Iris pigment epithelial cell (primary cell): ENCODE measurements around the gene WNT3.
"Not testable (repeated sequence)": the region's sequence is repeated elsewhere in the genome, so short reads cannot be mapped to it uniquely, and the experiment has no call there.

Source experiments
- DNase-seq: peaks from one replicate; pipeline ENCODE4 v3.0.0-alpha.2; 2011; ENCODE audit warnings: low read depth

Gene WNT3

DNA sequence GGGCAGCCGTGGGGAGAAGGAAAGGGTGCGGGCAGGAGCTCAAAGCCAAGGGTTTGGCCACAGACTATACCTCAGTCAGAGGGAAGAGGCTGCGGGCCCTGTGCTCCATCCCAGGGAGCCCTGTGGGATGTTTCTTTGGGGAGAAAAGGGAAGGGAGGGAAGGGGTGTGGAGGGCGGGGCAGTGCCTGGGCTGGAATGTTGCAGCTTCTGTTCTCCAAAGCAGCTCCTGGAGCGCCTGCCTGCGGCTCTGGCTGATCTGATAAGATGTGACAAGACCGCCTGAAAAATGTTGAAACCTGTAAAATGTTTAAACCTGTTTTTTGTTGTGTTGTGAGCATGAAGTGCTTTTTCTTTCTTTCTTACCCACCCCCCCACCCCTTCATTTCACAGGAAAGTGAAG is 32.8 kb downstream of the WNT3 start:
- no peak for DNase-seq

DNA sequence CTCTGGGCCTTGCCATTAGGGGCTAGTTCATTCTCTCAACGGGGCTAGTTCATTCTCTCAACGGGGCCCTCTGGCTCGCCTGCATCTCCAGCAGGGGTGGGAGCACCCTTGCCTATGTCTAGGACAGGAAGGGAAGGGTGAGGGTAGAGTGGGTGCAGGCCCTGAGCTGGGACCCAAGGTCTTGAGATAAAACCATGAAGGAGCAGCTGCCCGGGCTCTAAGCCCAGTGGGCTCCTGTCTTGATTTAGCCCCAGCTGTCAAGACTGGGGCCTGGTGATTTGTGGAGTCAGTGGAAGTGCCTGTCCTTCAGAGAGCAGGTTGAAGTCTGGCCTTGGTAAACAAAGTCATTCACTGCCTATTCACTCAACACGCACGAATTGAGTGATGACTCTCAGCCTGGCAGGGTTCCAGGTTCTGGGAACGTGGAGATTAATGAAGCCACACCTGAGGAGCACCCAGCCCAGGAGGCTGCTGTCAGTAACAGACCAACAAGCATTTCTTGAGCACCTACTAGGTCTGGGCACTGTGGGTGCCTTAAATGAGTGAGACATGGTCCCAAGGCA is 35.4 kb downstream of the WNT3 start:
- DNase-seq, result no peak

DNA sequence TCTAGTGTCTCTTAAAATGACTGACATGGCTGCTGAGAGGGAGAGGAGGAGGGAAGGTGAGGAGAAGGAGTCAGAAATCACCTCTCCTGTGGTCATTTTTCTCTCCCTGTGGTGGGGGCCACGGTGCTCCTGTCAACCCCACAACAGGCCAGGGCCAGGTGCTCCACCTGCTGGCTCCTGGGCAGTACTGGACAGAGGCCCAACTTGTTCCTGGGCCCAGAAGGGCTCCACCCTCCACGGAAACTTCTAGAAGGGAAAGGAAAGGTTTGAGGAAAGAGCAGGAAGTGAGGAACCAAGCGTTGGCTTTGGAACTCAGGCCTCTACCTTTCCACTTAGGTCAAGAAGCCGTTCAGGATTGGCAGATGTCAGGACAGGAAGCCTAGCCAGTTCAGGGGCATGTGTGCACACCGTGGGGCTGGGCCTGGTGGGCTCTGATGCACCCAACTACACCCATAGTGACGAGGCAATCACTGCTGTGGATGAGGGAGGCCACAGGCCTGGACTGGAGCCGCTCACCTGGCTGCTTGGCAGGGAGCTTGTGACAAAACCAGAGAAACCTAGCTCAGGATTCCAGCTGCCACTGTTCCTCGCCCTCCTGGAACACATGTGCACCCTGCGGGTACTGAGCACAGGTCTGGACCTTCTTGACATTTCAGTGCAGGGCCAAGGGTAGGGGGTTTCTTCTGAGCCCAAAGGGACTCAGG is 36.1 kb downstream of the WNT3 start:
- DNase-seq, result peak; percentile 33

DNA sequence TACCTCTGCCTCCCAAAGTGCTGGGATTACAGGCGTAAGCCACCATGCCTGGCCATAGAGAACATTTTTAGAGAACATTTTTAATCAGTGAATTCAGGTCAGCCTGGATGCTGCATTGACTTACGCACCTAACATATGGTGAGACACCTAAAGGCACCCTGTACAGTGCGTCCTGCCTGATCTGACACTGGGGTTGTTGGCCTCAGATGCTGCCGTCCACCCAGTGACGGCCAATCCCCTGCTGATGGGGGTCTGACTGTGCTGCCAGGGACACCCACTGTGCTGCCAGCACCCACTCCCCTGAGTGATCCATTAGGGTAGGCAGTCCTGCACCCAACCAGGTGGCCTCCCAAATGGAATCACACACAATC is 38.5 kb downstream of the WNT3 start:
- DNase-seq, result no peak

DNA sequence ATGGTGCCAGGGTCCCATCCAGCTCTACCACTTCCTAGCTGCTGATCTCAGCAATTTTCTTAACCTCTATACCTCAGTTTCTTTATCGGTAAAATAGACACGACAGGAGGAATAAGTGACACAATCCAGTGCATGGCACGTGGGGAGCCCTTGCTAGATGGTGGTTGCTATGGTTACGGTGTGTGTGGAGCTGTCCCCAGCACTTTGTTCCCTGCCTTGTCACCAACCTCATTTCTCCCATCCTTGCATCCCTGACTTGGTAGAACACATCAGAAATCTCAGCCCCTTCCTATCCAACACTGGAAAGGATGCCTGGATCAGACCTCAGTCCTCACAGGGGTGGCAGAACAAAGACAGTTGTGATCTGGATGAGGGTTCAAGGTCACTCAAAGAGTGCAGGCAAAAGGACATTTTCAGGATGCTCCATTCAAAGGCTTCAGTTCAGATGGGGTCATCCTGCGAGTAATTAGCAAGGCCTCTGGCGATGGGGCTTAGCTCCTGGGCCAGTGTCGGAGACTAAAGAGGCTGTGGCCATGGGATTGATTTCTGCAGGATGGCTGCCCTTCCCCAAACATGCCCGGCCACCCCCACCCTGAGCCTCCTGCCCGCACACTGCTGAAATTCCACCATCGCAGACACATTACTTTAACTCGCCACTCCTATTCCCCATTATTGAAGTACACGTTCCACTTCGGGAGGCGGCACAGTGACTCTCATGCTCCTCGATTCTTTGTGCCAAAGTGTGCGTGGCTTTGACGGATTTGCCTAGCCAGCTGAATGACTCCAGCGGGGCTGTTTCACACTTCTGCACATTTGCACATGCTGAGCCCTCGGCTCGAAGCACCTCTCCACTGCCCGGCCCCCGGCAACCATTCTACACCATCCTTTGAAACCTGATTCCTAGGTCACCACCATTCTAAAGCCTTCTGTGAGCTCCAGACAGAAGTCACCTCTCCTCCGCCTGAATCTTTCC is 40.3 kb downstream of the WNT3 start:
- DNase-seq, result no peak

DNA sequence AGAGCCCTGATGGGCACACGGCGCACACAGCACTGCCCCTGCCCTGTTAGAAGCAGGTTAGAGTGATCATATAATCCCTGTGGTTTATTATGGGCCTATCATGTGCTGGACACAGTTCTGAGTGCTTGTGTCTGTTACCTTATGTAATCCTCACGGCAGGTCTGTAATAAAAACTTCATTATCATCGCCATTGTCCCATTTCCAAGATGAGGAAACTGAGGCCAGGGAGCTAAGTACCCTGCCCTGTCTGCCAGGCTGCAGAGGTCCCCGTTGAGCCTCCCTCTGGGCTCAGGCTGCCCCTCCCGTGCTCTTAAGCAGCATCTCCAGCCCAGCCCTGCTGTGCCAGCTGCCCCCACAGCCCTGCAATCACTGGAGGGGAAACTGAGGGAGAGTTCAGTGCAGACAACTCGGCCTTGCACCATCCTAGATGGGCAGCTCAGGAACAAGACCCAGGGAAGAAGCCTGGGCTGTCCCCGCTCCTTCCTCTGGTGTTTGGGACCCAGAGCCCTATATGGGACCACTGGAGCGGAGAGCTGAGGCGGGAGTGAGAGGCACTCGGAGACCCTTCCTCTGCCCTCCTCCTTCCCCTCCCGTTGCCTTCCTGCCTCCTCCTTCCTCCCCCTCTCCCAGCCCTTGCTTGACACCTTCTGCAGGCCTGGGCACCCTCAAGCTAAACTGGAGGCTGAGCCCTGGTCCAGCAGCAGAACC is 42.0 kb downstream of the WNT3 start:
- no peak for DNase-seq

DNA sequence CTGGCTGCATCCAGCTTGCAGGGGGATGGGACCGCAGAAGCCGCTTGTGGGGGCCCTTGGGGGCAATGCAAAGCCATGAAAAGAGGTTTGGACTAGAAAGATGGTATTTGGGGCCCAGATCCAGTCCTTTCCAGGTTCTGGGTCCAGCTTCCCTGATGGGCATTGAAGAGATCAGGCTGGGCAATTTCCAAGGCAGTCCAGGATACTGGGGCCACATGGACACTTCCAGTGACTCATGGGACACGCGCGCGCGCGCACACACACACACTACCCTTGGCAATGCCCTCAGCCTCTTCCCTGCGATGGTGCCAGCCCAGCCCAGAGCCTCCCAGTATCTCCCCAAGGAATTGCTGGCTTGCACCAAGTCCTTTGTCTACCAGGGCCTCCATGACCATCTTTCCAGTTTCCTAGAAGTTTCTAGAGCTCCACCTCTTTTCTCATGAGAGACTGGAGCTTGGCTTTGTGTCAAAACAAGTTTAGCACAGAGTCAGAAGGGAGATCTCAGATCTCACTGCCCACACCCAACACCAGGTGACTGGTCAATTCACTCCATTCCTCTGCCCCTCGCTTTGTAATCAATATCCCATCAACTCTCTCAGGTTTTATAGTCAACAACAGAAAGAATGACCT is 44.3 kb downstream of the WNT3 start:
- DNase-seq, result no peak

DNA sequence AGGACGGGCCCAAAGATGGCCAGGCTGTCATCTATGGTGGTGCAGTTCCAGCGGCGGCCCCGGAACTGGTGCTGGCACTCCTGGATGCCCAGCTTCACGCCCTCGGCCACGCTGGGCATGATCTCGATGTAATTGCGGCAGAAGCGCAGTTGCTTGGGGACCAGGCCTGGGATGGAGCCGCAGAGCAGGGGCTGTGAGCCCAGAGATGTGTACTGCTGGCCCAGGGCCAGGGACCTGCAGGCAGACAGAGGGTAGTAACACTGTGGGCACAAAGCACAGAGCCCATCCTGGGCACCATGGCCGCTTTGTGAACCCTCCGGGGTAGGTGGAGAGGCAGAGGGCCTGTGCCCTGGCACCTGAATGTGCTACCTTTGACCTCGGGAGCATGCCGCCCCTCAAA is 44.8 kb downstream of the WNT3 start:
- no peak for DNase-seq

DNA sequence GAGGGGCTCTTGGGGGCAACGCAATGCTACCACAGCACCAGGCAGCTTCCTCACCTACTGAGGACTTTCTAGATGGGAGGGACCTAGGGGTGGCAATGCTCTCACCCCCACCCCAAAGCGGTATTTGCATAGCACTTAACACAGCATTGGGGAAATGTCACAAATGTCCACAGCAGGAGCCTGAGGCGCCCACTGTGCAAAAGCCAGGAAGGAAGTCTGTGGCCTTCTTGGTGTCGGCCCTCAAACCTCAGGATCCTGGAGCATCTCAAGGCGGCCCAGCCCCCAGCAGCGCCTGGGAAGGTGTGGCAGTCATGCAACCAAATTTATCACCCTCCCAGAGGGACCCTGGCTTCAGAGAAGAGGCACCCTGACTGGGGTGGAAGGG is 45.3 kb downstream of the WNT3 start:
- no peak for DNase-seq

DNA sequence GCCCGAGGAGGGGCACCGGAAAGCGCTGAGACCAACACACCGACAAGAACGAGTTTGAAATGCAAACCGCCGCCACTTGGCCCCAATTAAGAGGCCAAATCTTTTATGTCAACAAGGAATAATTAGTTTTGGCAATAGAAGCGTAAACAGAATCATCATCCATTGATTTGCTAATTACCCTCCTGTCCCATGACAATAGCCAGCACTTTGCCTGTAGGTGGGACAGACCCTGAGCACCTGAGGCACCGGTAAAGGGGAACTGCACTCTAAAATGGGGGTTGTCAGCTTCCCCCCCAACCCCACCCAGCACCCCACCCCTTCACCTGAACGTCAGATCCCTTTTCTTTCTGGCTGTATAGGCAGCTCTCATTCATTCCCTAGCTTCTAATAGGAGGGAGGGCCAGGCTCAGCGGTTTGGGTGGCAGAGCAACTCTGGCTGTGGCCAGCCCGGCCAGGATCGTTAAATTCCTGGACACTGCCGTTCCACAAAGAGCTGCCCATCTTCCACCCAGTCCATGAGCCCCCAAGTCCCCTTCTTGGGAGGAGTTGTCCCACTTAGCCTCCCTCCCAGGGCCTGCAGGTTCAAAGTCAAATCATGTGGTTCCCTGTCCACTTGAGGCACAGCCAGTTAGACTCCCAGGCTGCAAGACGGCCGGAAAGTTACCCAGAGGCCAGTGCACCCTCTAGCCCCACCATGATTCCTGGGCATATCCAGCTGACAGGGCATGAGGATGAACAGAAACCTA is 45.8 kb downstream of the WNT3 start:
- DNase-seq, result no peak

DNA sequence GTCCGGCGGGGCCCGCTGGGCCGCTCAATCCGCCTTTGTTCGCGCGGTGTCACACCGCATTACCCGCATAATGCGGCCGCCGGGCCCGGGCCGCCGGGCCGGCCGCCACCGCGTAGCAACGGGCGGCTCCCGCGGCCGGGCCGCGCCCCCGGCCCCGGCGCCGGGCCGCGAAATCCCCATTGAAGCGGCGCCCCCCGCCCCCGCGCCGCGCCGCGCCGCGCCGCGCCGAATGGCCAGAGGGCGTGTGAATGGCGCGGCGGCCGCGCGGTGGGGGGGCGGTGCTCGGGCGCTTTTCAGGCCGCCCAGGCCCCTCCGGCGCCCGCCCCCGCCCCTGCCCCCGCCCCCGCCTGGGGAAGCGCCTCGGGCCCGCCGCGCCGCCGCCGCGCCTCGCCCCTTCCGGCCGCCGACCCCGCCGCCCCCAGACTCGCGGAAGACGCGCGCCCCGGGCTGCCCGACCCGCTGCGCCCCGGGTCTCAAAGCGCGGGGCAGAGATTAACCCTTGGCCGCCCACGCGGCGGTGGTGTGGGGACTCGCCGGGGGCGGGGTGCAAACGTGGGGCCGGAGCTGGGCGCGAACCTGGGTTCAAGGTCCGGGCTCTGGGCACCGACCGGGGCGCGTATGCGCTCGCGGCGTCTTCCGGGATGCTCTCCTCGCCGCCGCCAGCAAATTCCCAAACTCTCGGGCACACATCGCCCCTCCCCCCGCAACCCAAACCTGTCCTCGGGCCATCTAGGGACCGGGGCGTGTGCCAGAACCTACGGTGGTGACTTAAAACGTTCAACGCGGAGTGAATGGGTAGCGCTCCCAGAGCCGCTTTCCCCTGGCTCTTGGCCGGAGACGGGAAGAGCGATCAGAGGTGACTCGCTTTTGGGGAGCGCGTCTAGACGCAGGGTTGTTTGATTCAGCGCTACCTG is 46.7 kb downstream of the WNT3 start:
- DNase-seq, result no peak

DNA sequence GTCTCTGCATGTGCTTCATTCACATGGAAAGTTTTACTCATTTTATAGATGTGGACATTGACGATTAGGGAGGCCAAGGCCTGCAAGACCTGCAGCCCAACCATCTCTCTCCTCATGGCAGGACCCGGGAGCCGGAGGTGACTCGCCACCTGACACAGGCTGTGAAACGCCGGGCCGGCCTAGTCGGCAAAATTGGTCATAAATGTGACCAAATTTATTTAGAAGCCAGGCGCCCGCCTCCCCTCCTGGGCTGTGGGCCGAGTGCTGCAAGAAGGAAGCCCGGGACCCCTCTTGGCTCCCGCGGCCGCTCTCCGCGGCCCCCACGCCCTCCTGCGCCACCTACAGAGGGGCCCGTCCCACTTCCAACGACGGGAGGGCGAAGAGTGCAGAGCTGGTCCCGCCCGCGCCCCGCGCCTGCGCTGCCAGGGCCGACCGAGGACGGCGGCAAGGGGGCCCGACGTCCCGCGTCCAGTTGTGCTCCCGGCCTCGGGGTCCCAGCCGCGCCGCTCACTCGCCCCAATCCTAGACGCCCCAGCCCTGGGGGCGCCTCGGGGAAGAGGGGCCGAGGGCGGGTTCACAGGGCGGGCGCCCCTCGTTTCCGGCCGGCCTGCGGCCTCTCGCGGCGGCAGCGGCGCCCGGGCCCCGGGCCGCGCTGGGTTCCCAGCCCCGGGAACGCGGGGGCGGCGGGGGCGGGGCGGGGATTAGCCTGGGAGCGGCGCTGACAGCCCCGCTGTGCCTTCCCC is 47.5 kb downstream of the WNT3 start:
- peak; percentile 36 for DNase-seq

DNA sequence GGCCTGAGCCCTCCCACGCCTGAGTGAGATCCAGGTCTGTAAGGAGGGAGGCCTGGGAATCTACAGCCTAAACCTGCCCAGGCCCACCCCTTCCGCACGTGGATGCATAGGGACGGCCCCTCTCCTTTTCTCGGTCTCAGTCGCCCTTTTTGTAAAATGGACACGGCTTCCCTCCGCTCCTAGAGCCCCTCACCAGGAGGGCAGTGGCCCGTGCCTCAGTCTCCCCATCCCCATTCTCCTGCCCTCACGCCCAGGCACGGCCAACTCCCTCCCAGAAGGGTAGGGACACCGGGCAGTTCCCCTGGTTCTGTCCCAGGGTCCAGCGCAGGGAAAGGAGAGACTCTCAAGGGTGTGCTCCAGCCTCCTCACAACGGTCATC is 48.1 kb downstream of the WNT3 start:
- DNase-seq, result no peak

DNA sequence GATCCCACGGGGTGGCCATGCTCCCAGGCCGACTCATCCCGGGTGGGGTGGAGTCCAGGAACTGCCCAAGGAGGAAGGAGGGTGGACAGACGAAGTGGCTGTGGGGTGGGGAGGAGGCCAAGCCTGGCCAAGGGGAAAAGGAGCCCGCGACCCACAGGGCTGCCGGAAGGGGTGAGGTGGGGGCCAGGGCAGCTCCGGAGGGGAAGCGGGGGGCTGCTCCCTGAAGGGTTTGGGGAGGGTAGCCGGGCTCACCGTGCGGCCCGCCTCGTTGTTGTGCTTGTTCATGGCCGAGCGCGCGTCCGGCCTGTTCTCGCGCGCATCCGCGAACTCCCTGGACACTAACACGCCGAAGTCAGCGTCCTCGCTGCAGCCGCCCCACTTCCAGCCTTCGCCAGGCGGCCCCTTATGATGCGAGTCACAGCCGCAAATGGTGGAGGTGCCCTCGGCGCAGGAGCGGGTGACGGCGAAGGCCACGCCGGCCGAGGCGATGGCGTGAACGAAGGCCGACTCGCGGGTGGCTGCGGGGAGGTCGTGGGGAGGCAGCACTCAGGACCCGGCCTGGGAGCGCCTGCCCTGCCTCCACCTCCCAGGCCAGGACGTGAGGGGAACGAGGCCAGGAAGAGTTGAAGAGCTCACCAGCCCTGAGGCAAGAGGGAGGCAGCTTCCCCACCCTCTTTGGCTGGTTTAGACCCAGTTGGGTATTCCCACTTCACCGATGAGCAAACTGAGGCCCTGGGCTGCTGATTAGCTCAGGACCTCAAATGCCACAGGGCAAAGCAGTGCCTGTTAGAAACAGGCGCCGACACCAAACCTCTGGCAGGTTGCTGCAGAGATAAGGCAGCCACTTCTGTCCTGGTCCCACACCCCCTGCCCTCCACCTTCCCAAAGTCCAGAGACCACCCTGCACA is 48.7 kb downstream of the WNT3 start:
- peak; percentile 52 for DNase-seq

DNA sequence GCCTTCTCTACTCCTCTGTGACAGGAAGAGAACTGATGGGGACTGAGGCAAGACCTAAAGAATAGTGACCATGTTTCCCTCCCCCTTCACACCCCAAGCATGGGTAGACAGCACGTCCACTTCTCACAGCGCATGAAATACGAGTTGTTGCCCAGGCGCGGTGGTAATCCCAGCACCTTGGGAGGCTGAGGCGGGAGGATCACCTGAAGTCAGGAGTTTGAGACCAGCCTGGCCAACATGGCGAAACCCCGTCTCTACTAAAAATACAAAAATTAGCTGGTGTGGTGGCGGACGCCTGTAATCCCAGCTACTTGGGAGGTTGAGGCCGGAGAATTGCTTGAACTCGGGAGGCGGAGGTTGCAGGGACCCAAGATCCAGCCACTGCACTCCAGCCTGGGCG is 49.6 kb downstream of the WNT3 start:
- not testable (repeated sequence) for DNase-seq

DNA sequence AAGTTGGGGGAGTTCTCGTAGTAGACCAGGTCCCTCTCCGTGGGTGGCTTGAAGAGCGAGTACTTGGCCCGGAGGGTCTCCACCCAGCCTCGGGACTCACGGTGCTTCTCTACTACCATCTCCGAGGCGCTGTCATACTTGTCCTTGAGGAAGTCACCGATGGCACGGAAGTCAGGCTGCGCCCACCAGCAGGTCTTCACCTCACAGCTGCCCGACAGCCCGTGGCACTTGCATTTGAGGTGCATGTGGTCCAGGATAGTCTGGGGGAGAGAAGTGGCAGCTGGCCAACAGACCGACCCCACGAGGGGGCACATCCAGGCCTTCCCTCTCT is 50.0 kb downstream of the WNT3 start:
- DNase-seq, result no peak

DNA sequence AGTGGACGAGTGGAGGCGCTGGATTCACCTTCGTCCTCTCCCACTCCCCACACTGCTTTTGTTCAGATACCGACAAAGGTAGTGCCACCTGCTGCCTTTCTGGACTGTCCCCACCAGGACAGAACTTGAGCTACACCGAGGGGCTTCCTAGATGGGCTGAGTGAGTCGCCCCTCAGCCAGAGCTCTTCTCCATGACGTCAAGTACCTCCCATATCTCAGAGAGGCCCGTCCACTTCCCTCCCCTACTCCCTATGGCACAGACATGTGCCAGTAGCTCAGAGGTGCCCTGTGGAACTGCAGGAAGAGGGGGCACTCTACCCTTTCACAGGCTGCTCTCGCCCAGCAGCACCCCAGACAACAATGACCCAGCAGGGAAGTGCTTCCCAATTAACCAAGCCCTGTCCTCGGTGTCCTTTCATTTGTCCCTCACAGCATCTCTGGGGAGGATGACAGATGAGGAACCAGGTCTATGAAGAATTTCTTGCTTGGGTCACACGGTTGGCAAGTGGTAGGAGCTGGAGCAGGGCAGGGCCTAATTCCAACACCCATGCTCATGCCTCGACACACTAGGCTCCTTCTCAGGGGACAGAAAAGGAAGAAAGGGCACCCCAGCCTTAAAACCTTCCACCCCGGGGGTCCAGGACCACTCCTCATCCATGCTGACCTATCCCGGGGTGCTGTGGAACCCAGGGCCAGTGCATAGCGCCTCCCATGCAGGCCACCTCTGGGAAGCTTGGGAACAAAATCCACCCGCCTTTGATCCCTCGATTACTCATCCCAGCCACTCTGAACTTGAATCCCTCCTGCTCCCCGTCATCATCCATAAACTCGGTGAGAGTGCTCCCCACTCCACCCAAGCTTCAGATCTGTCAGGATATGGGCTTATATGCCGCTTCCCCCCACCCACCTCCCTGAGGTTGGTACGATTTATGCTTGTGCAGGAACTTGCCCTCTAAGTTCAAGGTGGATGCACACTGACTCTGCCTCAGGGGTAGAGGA is 51.7 kb downstream of the WNT3 start:
- DNase-seq, result no peak
